Measurements from ENCODE around the gene SLC4A3. TPM values are rescaled to one million over a fixed set of nuclear protein-coding genes. Genes with fewer than 3 reads are reported as not detected.

SLC4A3 gene
- total RNA-seq, 1 experiment from 2014 or later: 23.0 TPM

GRCh38 chr2:219668316-219668715 lies 40.9 kb downstream of the SLC4A3 start:
- no peak overlapping the region for H3K27ac ChIP-seq (ENCODE audit: low read depth, low read length)
- H3K27me3 ChIP-seq (ENCODE audit: insufficient read depth, low read length): no peaks in the 10 kb centered on the region
- intact Hi-C loops (cut with micrococcal nuclease): no loop called here
- no peak for DNase-seq (ENCODE audit: low read depth, low spot score)
- H3K79me2 ChIP-seq (ENCODE audit: insufficient read depth, low read length): no peaks in the 10 kb centered on the region
- ChIA-PET POLR2A (no interaction called here), RAD21 (ENCODE audit: low non-redundant PET in 1 of 2, low total read pairs in 2 of 2, uncharacterized antibody in 2 of 2, unreplicated experiment in 2 of 2) (no interaction called here), CTCF (interaction anchor here (1.3 kb wide), 1 partner anchor 173 kb away, joined by 3 read pairs; no protein-coding TSS in a partner anchor)
- BruUV-seq (replicated peaks): no TSS peak
- no peaks in the 10 kb centered on the region for H3K36me3 ChIP-seq (ENCODE audit: control insufficient read depth in 1 of 2, insufficient read depth in 2 of 2, low read length in 2 of 2)
- H2AFZ ChIP-seq (ENCODE audit: low read depth, low read length, poor library complexity, severe bottlenecking): no peak overlapping the region
- H3K9me2 ChIP-seq (ENCODE audit: insufficient read depth): no peaks in the 10 kb centered on the region
- TF ChIP-seq POLR2A (IDR thresholded peaks at IDR 0.05; ENCODE audit: borderline replicate concordance, extremely low read depth, insufficient read depth, insufficient read length): no peak
- no peak for TF ChIP-seq ELF1 (IDR thresholded peaks at IDR 0.05; ENCODE audit: borderline replicate concordance, low read depth)
- no peak for TF ChIP-seq ZFX (IDR thresholded peaks at IDR 0.05)
- no peak for TF ChIP-seq ATF3 (IDR thresholded peaks at IDR 0.05)
- no peak for TF ChIP-seq CEBPB (IDR thresholded peaks at IDR 0.05; ENCODE audit: low read depth)
- no peak for TF ChIP-seq YY1 (IDR thresholded peaks at IDR 0.05; ENCODE audit: extremely low read depth, insufficient replicate concordance, low read depth, low read length)
- H4K20me1 ChIP-seq (ENCODE audit: insufficient read depth): no peaks in the 10 kb centered on the region
- H3K9me3 ChIP-seq (ENCODE audit: control insufficient read depth in 1 of 2, insufficient read depth in 1 of 2, low read depth in 1 of 2, low read length in 2 of 2): no peaks in the 10 kb centered on the region
- H3K9ac ChIP-seq (ENCODE audit: low read length): no peak overlapping the region
- no peak overlapping the region for H3K4me2 ChIP-seq (ENCODE audit: low read length)
- H3K4me3 ChIP-seq (replicated peaks in 1 of 2; ENCODE audit: low read depth in 1 of 2, low read length in 2 of 2): no peak overlapping the region
- no peak for ATAC-seq
- H3K4me1 ChIP-seq (ENCODE audit: control insufficient read depth in 1 of 2, insufficient read depth in 2 of 2, low read length in 2 of 2): no peaks in the 10 kb centered on the region; a peak in 1 of 4 replicates

- ChIA-PET RAD21 (ENCODE audit: low non-redundant PET in 1 of 2, low total read pairs in 2 of 2, uncharacterized antibody in 2 of 2, unreplicated experiment in 2 of 2) (no interaction called here), POLR2A (no interaction called here)
Observed at GRCh38 chr2:219670386-219670785, 43.0 kb downstream of the SLC4A3 start.

More at GRCh38 chr2:219670386-219670785, 43.0 kb downstream of the SLC4A3 start:
- no peak for TF ChIP-seq YY1 (IDR thresholded peaks at IDR 0.05; ENCODE audit: extremely low read depth, insufficient replicate concordance, low read depth, low read length)
- no peak for TF ChIP-seq ATF3 (IDR thresholded peaks at IDR 0.05)
- TF ChIP-seq SP1 (IDR thresholded peaks at IDR 0.05; ENCODE audit: low read depth): no peak
- TF ChIP-seq RAD21 (IDR thresholded peaks at IDR 0.05; ENCODE audit: low read depth): no peak
- no peak for TF ChIP-seq ZFX (IDR thresholded peaks at IDR 0.05)
- no peak for TF ChIP-seq SIN3A (IDR thresholded peaks at IDR 0.05; ENCODE audit: low read depth)
- TF ChIP-seq FOSL1 (IDR thresholded peaks at IDR 0.05; ENCODE audit: low read depth): no peak
- no peak for TF ChIP-seq CEBPB (IDR thresholded peaks at IDR 0.05; ENCODE audit: low read depth)
- ATAC-seq: no peak
- no peak overlapping the region for H3K9ac ChIP-seq (ENCODE audit: low read length)
- CTCF ChIA-PET: no interaction called here
- no peaks in the 10 kb centered on the region for H3K4me1 ChIP-seq (ENCODE audit: control insufficient read depth in 1 of 2, insufficient read depth in 2 of 2, low read length in 2 of 2)
- H2AFZ ChIP-seq (ENCODE audit: low read depth, low read length, poor library complexity, severe bottlenecking): no peak overlapping the region
- no peaks in the 10 kb centered on the region for H3K27me3 ChIP-seq (ENCODE audit: insufficient read depth, low read length)
- no peaks in the 10 kb centered on the region for H3K79me2 ChIP-seq (ENCODE audit: insufficient read depth, low read length)
- H3K9me2 ChIP-seq (ENCODE audit: insufficient read depth): no peaks in the 10 kb centered on the region
- no peak for DNase-seq (ENCODE audit: low read depth, low spot score)
- no peak overlapping the region for H3K4me2 ChIP-seq (ENCODE audit: low read length)
- H3K4me3 ChIP-seq (replicated peaks in 1 of 2; ENCODE audit: low read depth in 1 of 2, low read length in 2 of 2): no peak overlapping the region
- BruUV-seq (replicated peaks): no TSS peak
- intact Hi-C loops (cut with micrococcal nuclease): no loop called here
- H4K20me1 ChIP-seq (ENCODE audit: insufficient read depth): no peaks in the 10 kb centered on the region
- H3K27ac ChIP-seq (ENCODE audit: low read depth, low read length): no peak overlapping the region
- H3K9me3 ChIP-seq (ENCODE audit: control insufficient read depth in 1 of 2, insufficient read depth in 1 of 2, low read depth in 1 of 2, low read length in 2 of 2): no peaks in the 10 kb centered on the region; a peak in 1 of 4 replicates
- no peaks in the 10 kb centered on the region for H3K36me3 ChIP-seq (ENCODE audit: control insufficient read depth in 1 of 2, insufficient read depth in 2 of 2, low read length in 2 of 2)

Data from HCT116 (cell line).